HG02623 (cell line): ENCODE measurements around the gene ANKRD63.

Experiments used
- ATAC-seq: cut with Tn5 transposase; IDR thresholded peaks from one replicate; pipeline ENCODE4 v1.9.1; 2021; ENCODE audit warnings: moderate library complexity; ENCODE audit not compliant: unreplicated experiment

ANKRD63 gene, protein sequence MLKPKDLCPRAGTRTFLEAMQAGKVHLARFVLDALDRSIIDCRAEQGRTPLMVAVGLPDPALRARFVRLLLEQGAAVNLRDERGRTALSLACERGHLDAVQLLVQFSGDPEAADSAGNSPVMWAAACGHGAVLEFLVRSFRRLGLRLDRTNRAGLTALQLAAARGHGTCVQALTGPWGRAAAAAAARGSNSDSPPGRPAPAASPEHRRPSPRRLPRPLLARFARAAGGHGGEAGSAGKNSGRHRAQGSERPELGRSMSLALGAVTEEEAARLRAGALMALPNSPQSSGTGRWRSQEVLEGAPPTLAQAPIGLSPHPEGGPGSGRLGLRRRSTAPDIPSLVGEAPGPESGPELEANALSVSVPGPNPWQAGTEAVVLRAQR

DNA sequence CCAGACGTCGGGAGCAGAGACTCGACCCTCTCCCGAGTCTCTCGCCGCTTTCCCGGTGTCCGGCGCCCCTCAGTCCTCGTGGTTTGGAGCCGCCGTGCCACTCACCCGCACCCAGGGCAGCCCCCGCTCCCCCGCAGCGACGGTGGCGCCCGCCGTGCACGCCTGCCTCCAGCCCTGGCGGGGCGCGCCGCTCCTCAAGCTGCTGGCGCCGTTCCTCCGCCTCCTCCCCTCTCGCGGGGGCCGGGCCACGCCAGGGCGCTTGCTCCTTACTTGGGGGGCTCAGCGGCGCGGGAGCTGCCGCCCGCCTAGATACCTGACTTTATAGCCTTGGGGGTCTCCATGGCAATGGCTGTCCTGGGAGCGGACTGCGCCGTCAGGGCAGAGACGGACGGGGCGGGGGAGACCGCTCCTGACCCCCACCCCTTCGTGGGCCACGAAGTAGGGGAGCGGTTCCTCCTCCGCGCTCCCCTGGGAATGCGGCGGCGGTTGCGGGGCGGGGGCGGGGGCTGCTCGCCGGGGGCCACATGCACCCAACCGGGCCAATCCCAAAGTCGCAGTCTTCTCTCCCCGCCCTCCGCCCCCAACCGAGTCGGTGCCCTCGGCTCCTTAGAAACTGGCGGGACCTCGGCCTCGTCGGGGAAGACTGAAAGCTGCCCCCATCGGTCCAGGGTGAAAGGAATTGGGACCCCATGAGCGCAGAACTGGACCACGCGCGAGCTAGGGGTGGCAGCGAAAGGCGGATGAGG, at the start of gene ANKRD63:
Gene ANKRD63, minus strand, starts transcription at position 196 of the 746 bp plus-strand sequence. CDS start 478 bp downstream, outside the sequence.
- no peak for ATAC-seq

DNA sequence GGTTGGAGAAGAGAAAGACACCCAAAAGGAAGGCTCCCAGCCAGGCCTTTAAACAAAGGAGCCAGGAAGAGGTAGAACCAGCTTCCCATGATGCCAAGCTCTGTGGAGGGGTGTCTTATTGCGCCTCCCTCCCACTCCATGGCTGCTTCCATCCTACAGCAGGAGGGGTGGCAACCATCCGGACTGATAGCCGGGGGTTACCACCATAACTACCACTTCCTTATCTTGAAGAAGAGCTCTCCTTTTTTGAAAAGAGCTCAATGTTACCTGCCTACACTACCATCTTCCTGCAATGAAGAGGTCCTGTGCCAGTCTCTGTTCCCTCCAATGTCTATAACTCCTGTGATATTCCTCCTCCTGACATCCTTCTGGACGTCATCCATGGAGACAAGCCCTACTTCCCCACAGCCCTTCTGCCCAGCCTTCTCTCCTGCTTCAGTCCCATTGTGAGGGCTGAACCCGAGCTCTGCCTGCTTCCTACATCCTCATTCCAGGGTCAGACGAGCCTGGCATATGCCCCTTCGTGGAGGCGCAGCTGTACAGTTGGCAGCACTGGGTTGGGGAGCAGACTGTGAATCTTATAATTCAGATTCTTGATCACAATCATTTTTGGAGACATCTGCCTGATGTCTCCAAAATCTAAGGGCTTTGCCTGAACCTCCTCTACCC, 49.4 kb upstream of the ANKRD63 start:
- ATAC-seq = no peak

DNA sequence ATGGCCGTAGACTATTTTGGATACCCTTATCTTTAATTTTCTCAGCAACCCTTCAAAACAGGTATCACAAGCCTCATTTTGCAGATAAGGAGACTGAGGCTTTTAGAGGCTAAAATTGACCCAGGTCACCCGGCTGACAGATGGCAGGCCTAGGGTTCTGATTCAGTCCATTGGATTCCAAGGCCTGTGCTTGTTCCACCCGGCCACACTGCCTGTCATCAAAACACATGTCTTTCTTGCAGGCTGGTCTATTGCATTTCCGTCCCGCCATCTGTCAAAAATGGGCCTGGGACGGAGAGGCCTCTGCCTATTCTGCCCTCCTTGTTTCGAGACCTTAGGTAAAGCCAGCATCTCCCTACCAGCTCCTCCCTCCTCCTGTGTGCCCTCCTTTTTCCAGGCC, 48.8 kb upstream of the ANKRD63 start:
- no peak for ATAC-seq

DNA sequence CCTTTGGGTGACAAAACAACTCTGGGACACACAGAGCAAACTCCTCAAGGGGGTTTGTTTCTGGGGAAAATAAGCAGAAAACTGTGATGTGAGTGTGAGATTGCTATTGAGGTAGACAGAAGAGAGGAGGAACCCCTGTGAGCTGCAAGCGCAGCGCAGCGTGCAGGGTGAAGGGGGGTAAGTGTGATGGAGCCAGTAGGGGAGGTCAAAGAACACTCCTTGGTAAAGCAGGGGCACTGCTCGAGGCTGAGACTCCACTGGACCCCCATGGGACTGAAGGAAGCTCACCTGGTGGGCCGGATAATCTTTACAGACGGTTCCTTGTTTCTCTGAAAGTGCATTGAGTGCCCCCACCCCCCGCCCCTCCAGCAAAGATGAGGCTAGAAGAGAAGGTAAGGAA, 48.2 kb upstream of the ANKRD63 start:
- ATAC-seq = no peak

DNA sequence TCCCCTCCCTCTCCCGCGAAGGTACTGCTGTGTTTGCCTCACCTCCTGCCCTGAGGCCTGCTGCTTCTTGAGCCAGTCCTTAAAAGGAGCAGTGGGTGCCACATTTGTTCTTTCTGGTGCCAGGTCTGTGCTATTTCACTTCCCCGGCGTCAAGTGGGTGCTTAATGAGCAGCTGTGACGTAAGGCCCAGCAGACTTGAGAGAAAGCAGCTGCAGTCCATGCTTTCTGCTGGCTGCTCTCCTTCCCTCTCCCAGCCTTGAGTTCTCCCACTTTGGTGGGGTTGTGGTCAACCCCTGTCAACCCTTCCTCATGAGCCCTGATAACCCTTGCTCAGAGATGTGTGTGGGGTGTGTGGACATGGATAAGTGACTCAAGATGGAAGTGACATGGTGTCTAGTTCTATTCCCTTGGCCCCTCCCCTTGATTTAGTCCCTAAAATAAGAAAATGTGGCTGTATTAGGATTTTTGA, 47.5 kb upstream of the ANKRD63 start:
- no peak for ATAC-seq

DNA sequence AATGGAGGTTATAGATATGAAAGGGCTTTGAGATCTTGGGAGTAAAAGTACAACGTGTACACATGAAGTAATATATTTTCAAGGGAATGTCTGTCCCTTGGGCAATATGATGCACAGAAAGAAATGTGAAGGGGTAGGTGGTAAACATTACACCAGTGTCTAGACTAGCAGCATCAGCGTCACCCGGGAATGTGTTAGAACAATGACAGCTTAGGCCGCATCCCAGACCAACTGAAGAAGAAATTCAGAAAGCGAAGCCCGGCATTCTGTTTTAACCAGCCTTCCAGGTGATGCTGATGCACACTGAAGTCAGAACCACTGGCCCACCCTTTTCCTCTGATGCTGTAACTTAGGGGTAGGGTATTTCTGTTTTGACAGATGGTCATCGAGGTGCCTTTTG, 46.9 kb upstream of the ANKRD63 start:
- no peak for ATAC-seq

DNA sequence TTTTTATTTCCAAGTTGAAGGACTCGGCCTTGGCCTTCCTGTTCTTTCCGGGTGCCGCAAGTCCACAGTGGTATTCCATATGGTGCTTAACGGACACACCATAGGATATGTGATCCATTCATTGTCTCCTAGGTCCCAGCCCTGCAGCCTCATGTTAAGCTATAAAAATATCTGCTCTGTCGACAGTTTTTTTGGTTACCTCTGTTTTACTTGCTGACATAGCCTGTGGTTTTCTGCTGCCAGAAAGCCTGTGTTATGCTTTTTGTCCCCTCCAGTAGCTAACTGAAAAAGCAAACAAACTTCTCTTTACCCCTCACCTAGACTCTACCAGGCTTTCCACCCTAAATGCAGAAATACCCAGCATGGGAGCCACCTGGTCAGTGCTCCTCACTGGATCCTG, 45.9 kb upstream of the ANKRD63 start:
- ATAC-seq = no peak

DNA sequence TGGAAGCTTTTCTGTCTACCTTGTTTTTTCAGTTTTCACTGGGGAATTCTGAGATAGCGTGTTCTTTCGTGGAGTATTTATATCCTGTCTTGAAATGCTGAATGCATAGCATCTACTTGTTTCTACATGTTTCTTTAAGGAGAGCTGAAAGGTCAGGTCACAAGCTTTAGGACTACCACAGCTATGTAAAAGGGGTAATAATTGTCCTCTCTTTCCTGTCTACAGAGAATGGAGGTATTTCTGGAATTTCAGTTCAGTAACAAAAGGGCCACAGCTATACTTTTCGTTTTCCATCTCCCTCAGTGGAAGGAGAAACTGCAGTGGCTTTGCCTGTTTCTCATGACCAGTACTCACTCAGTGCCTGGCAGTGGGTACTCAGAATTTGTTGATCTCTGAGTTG, 45.3 kb upstream of the ANKRD63 start:
- ATAC-seq = no peak

DNA sequence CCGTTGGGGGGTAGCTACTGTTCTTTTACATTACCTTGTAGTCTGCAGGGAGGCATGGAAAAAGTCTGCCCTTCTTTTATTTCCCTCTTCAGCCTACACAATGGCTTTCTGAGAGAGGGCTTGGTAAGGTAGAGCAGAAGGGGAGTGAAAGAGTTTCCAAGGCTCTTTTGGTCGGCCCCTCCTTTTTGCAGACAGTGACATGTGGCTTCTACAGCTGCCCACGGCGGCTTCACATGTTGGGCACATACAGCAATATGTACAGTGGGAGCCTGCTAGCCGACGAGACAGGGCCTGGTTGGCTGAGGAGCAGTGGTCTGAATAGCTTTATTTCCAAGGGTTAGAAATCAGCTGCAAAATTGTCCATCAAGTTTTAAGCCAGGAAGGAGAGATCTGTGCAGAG, 44.6 kb upstream of the ANKRD63 start:
- ATAC-seq = no peak

DNA sequence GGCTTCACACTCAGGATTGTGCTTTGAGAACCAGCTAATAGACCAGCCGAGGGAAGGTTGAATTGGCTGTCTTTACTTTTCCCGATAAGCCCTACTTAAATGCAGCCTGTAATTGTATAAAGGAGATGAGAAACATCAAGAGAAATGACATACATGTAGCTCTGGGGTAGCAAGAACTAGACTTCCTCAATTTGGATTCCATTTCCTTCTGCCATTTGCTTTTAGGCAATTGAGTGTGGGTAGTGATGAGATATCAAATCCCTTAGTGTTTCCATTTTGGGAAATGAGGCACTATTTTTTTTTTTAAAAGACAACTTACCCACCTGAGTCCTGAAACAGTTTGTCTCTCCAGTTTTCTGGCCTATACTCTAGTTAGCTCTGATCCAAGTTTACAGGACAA, 42.8 kb upstream of the ANKRD63 start:
- ATAC-seq = no peak

DNA sequence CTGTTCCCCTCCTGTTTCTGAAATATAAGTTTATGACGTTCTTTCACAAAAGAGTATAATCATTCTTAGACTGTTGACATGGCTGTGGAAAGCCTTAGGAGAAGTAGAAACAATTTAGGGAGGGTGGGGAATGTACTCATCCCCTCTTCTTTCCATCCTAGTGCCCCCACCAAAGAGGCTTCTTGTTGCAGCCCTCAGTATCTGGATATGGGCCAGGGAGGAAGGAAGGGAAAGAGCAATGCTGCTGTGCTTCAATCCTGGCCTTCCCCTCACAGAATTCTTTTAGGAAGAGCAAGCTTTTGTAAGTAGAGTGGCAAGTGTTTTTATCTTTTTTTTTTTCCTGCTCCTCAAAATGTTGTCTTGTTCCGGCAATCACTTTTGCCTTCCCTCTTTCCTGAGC, 42.3 kb upstream of the ANKRD63 start:
- ATAC-seq = no peak

DNA sequence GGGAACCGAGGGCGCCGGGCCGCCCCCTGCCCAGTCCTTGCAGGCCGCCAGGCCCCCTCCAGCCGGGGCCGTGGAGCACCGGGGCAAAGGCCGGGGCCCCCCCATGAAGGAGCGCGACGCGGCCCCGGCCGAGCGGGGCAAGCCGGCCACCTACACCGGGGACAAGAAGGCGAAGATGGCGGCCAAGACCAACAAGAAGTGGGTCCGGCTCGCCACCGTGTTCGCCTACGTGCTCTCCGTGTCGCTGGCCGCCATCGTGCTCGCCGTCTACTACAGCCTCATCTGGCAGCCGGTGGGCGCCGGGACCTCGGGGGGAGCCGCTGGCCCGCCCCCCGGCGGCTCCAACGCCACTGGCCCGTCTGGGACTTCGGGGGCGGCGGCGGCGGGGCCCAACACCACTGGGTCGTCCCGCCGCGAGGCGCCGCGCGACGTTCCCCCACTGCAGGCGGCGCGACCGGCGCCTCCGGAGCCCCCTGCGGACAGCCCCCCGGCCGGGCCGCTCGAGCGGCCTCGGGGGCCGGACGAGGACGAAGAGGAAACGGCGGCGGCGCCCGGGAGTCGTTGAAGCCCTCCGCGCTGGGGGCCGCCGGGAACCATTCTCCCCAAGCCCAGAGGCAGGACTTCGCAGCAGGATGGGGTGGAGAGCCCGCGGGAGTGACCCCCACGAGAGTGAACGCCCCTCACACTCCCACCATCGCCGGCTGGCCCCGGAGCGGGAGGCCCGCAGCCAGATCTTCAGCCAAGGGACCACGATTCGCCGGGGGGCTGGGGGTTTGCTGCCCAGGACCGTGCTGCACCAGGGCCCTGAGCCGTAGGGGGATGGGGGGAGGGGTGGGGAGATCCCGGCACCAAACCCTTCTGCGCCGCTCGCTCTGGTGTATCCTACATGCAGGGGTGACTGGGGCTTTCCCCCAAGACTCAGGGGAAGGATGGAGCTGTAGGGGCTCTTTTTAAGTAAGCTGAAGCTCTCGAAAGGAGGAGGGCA, 41.4 kb upstream of the ANKRD63 start:
- peak; percentile 18 for ATAC-seq

DNA sequence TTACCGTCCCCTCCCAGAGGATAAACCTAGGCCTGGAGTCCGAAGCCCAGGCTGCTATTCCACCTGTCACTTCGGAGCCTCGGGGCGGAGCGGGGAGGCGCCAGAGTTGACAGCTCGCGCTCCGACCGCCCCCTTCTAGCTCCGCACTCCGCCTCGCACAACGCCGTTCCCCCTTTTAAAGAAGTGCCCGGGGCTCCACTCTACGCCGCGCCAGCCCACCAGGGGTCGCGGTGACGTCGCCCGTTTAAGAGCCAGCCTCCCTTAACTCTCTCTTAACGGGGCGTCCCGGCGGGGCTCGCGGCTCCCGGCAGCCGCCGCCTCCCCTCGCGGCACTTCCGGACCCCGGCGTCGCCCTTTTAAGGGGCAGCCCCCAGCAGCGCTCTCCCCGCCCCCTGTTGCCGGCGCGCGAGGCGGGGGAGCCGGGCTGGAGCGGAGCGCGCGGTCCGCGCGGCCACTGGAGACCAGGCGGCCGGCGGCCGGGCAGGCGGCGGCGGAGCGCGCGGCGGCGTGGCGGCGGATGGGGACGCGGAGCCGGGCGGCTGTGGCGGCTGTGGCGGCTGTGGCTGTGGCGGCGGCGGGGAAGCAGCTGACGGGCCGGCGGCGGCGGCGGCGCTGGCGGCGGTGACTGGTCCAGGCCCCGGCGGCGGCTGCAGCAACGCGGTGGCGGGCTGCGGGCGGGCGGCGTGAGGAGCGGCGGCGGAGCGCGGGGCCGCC, 40.5 kb upstream of the ANKRD63 start, which contains the start of gene INAFM2:
Gene INAFM2, plus strand, starts transcription at position 454 of the 714 bp plus-strand sequence. CDS start 364 bp downstream, outside the sequence.
- peak; percentile 82 for ATAC-seq

DNA sequence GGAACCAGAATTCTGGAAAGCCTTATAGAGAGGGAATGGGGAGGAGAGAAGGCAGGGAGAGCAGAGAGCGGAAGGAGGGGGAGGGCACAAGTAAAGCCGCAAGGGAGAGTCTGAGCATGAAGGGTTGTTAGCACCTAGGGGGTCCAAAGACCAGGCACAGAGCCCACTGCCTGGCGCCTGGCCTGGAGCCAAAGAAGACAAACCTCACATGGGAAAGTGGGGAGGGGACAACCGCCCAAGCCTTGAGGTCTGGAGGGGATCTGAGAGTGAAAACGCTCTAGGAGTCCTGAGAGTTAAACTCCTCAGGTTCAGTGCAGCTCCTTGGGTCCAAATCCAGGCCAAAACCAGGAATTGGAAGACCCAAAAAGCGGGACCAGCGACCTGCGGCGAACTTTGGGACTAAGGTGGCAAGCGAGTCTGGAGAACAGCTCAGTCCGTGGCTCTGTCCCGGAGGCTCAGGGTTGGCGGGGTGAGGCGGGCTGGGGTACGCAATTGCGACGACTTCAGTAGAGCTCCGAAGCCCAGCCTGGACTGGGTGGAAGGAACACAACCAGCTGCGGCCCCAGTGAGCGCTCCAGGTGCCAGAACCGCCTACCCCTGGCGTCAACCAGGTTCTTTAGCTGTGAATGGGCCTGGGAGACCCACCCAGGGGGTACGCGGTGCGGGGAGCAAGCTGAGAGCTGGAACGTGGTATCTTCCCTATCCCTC, 39.8 kb upstream of the ANKRD63 start:
- no peak for ATAC-seq

DNA sequence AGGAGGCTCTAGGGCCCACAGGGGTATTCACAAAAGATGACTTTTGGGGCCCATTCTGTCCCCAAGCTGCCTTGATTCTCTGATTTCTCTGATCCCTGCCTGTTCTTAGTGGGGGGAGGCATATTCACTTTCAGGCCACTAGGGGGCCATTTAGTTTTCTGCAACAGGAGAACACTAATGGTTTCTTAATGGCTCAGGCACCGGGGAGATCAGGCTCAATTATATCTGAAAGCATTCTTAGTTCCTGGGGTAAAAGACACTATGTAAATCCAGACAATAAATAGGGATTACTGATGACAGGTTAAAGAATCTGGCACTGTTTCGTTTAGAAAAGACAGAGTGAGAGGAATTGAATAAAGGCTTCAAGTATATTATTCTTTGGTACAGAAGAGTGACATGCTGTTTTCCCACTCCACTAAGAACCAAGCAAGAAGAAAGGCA, 38.1 kb upstream of the ANKRD63 start:
- no peak for ATAC-seq

DNA sequence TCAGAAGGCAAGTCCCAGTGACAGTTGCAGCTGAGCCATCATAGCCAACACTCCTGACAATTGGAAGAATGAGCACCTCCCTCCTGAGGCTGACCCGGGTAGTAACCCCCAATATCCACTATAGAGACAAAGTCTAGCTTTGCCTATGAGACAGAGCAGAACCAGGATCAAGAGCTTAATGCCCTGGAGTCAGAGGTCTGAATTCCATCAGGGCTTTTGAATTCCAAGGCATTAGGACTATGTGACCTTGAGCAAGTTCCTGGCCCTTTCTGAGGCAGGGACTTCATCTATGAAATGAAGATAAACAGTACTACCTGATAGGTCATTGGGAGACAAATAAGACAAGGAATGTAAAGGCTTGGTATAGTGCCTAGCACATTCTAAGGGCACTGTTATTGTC, 37.5 kb upstream of the ANKRD63 start:
- no peak for ATAC-seq

DNA sequence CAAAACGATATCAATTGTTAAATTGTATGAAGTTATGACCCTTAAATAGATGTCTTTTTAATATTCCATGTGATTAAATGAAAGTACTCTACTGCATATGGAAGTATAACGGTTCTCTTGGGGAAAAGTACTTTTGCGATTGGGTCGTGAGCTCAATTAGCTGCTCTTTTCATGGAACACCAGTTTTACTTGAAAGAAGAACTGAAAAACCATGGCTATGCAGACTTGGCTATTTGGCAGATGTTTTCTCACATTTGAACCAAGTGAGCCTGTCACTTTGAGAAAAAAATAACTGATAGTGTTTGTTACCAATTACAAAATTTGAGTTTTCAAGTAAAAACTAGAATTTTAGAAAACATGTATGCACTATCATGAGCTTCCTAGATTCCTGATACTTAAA, 34.7 kb upstream of the ANKRD63 start:
- no peak for ATAC-seq

DNA sequence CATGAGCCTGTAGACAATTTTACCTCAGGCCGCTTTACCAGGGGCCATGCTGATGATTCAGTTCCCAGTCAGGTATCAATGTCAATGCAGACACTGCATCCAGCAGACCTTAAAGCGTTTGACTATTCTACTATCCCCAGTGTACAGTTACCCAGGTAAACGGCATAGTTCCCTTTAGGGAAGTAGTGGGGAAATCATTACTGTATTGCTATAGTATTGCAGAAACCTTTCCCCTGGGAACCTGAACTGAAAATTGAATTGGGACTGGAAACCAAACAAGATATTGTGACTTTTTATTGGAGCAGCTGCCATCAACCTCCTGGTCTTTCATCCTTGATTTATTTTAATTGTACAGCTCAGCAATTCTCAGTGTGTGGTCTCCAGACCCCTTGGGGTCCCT, 34.1 kb upstream of the ANKRD63 start:
- no peak for ATAC-seq

DNA sequence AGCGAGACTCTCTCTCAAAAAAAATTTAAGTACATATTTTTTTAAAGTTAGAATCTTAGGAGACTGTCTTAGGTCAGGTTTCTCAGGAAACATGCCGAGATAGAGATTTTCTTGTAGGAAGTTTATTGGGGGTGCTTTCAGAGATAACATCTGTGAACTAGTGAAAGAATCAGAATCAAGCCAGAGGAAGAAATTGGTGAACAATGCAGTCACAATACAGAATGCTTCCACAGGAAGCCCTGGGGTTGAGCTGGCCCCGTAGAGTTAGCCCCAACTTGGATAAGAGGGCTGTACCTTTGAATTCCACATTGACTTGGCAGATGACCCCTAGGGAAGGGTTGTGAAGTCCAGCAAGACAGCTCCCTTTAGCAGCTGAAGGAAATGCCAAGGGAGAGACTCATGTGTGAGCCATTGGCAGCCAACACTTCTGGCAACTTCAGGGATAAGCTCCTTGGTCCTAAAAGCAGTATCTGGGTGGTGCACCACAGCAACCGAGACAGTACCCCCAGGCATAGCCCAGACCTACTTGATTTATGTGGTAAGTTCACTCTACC, 31.9 kb upstream of the ANKRD63 start:
- ATAC-seq = no peak
